Peyer's patch (tissue), 4 donors: ENCODE results near the gene REN. TPM values are rescaled to one million over a fixed set of nuclear protein-coding genes. Genes with fewer than 3 reads are reported as not detected.

Experiments
- DNase-seq, 3 donors: peaks; one replicate each; pipeline ENCODE4 v3.0.0-alpha.2; 2017 to 2019
- H3K27ac ChIP-seq, 4 donors: fragments of 200-600 bp; sonication (generic); one replicate each; pipeline ENCODE4 v1.5.1; 2016 to 2019
- H3K27me3 ChIP-seq, 2 donors: fragments of 200-600 bp; sonication (generic); one replicate each; pipeline ENCODE4 v1.5.1; 2019
- H3K36me3 ChIP-seq, 3 donors: fragments of 200-600 bp; sonication (generic); one replicate each; pipeline ENCODE4 v1.5.1; 2016 to 2019
- H3K4me1 ChIP-seq, 4 donors: fragments of 200-600 bp; sonication (generic); one replicate each; pipeline ENCODE4 v1.5.1; 2016 to 2019
- H3K4me3 ChIP-seq, 4 donors: fragments of 200-600 bp; sonication (generic); 1 replicate in 3 of 4; 2 replicates in 1 of 4; pipeline ENCODE4 v1.5.1; 2016 to 2019; ENCODE audit warnings: mild to moderate bottlenecking in 1 of 4
- H3K9me3 ChIP-seq, 4 donors: fragments of 200-600 bp; sonication (generic); one replicate each; pipeline ENCODE4 v1.5.1; 2016 to 2019; ENCODE audit warnings: mild to moderate bottlenecking in 1 of 4
- POLR2A ChIP-seq, 2 donors: fragments of 450-650 bp; IDR thresholded peaks; one replicate each; pipeline ENCODE4 v1.5.1; 2017; ENCODE audit warnings: antibody characterized with exemption in 2 of 2, mild to moderate bottlenecking in 2 of 2, moderate library complexity in 2 of 2
- total RNA-seq, 4 donors: library from RNA; depleted of rRNA; stranded (reverse); fragments of >200 nt; gene quantifications; one replicate each; pipeline ENCODE4 v1.1.0, GENCODE V29; 2016
- TF ChIP-seq, protein P1 (sequence below), 6 experiments: fragments of 450-650 bp in 4 of 6; fragments of 200-600 bp in 2 of 6; sonication (generic) in 1 of 6; IDR thresholded peaks; one replicate each; pipeline ENCODE4 v1.5.1; 2017 to 2019; ENCODE audit warnings: antibody characterized with exemption in 6 of 6, mild to moderate bottlenecking in 3 of 6, moderate library complexity in 1 of 6

REN gene
- total RNA-seq, 4 donors from 2014 or later, result not detected

DNA sequence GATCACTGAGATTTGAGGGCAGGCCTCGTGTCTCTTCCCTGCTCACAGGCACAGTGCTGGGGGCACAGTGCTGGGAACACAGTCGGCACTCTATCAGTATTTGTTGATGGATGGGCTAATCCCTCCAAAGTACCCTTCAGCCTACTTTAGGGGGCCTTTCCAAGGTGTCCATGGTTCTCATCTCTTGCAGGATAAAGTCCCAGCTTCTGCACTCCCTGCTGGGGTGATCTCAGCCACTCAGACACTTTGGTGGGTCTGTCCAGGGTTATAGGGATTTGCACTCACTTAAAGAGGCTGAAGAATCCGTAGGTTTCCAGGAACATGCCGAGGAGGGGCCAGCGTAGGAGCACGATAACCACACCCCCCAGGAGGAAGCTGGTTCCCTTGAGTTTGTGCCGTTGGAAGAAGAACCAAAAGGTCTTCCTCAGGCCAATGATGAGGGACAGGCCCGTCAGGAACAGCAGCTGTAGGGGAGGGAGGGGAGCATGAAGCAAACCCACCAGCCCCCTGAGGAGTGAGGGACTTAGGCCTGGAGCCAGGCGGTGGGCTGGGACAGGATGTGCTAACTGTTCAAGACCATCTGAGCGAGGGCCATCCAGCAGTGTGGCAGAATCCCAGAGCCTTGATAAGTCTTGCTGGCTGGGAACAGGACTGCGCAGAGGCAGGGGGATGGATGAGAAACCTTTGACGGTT lies 35.4 kb upstream of the REN start:
- H3K9me3 ChIP-seq, result no peaks in the 10 kb centered on the region
- H3K27me3 ChIP-seq, result no peaks in the 10 kb centered on the region
- no peak for DNase-seq
- no peak overlapping the region for H3K27ac ChIP-seq
- H3K4me1 ChIP-seq, result no peaks in the 10 kb centered on the region
- TF ChIP-seq, protein P1, sequence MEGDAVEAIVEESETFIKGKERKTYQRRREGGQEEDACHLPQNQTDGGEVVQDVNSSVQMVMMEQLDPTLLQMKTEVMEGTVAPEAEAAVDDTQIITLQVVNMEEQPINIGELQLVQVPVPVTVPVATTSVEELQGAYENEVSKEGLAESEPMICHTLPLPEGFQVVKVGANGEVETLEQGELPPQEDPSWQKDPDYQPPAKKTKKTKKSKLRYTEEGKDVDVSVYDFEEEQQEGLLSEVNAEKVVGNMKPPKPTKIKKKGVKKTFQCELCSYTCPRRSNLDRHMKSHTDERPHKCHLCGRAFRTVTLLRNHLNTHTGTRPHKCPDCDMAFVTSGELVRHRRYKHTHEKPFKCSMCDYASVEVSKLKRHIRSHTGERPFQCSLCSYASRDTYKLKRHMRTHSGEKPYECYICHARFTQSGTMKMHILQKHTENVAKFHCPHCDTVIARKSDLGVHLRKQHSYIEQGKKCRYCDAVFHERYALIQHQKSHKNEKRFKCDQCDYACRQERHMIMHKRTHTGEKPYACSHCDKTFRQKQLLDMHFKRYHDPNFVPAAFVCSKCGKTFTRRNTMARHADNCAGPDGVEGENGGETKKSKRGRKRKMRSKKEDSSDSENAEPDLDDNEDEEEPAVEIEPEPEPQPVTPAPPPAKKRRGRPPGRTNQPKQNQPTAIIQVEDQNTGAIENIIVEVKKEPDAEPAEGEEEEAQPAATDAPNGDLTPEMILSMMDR (IDR thresholded peaks at IDR 0.05), result no peak
- TF ChIP-seq POLR2A (IDR thresholded peaks at IDR 0.05), result no peak
- H3K4me3 ChIP-seq, result no peak overlapping the region
- no peaks in the 10 kb centered on the region for H3K36me3 ChIP-seq

DNA sequence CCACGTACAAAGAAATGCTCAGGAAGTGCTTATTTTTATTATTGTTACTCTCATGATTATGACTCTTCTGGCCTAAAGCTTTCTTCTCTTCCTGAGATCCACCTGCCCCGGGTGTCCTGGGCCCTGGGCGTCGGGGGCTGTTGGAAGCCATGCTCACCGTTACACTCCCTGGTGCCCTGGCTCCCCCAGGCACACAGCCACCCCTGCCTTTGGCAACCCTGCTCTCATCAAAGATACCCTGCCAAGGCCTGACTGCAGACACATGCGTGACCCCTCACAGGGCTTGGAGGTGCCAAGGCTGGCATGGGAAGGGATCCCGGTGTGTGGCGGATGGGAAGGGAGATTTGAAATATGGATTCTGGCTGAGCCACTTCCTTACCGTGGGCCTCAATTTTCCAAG lies 33.4 kb upstream of the REN start:
- Histone ChIP-seq H3K4me3 (no peak overlapping the region), H3K4me1 (no peaks in the 10 kb centered on the region), H3K27ac (no peak overlapping the region), H3K27me3 (no peaks in the 10 kb centered on the region), H3K9me3 (no peaks in the 10 kb centered on the region), H3K36me3 (no peaks in the 10 kb centered on the region)
- DNase-seq, result no peak
- TF ChIP-seq, protein P1 (IDR thresholded peaks at IDR 0.05), result no peak
- TF ChIP-seq POLR2A (IDR thresholded peaks at IDR 0.05), result no peak

DNA sequence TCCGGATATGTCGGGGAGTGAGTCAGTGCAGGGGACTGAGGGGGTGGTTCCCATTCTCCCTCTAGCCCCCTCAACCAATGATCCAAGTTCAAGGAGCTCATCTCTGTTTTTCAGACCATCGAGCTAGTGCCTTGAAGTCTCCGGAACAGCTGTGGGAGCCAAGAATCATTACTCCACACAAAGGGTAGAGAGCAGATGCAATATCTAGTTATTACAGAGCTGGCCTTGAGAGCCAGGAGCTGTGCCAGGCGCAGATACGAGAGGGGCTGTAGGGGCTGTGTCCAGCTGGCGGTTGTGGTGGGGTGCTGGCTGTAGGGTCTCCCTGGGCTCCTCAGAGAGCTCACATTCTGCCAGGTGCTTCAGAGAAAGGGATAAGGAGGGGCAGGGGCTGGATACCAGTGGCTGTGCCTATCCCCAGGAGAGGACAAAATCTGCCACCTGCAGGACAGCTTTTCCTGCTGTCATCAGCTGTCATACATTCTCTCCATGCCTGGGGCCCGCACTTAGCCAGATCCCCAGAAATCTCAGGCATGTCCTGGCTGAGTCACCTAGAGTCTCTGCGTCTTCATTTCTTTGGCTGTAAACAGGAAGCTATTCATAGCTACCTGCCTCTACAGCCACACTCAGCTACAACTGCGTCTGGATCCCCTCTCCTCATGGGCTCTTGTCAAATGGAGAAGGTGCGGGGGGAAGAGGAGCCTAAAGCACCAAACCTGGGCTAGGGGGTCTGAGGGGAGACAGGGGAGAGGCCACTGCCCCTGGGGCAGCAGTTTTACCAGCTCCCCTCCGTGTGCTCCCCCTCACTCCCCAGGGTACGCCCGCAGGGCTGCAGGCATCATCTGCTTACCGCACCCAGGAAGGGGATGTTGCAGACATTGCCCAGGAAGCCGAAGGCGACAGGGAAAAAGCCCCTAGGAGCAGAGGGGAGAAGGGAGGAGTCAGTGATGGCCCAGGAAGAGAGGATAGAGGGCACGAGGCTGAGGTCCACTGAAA lies 32.5 kb upstream of the REN start:
- Histone ChIP-seq H3K4me1 (no peaks in the 10 kb centered on the region), H3K4me3 (no peak overlapping the region), H3K27me3 (no peaks in the 10 kb centered on the region), H3K27ac (no peak overlapping the region), H3K36me3 (no peaks in the 10 kb centered on the region), H3K9me3 (no peaks in the 10 kb centered on the region)
- TF ChIP-seq, protein P1 (IDR thresholded peaks at IDR 0.05), result peak in 2 of 6 experiments; percentile 6 to 27
- no peak for TF ChIP-seq POLR2A (IDR thresholded peaks at IDR 0.05)
- DNase-seq, result no peak

DNA sequence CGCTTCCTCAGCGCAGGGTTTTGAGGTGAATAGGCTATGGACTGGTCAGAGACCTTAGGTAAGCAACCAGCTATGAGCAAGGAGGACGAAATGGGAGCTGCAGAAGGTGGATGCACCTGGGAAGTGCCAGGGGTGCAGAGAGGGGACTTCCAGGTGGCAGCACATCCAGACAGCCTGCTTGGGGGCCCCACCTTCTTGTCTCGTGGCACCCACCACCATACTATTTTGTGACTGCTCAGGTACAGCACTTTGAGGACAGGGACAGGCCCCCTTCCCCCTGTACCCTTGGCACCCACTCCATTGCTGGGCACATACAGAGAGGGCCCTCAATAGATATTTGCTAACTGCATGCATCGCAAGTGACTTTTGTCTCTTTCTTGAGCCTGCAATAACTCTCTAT lies 30.9 kb upstream of the REN start:
- TF ChIP-seq, protein P1 (IDR thresholded peaks at IDR 0.05), result no peak
- H3K4me3 ChIP-seq, result no peak overlapping the region
- DNase-seq, result no peak
- no peaks in the 10 kb centered on the region for H3K9me3 ChIP-seq
- no peaks in the 10 kb centered on the region for H3K27me3 ChIP-seq
- H3K27ac ChIP-seq, result no peak overlapping the region
- no peaks in the 10 kb centered on the region for H3K4me1 ChIP-seq
- no peaks in the 10 kb centered on the region for H3K36me3 ChIP-seq

DNA sequence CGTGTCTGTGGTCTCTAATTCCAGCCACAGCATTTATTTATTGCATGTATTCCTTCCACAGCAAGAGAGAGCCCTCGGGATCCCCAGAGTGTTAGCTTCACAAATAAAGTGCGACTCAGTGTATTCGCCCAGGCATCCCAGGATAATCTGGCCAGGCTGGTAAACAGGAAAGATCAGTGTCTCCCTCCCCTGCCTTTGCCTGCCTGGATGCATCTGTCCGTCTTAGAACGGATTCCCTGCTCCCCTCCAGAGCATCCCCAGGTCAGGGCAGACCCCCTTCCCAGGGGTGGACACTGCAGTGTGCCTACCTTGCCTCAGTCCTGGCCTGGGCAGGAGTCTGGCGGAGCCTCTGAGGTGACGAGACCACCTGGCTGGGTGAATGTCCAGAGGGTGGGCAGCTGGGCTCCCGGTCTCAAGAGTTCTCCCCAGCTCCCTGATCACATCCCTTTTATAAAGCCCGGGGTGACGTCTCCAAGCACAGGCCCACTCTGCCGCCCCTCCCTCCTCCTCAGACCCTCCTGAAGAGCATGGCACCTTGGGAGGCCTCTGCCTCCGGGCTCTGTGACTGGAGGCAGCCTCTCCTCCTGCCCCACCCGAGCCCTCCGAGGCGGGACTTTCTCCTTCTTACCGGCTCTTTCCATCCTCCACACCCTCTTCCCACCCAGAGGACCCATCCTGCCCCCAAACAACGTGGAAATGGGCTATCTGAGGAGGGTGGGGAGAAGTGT lies 30.1 kb upstream of the REN start, which contains the start of gene KISS1:
Gene KISS1, minus strand, starts transcription at position 424 of the 728 bp plus-strand sequence. CDS start 3,615 bp downstream, outside the sequence.
- TF ChIP-seq, protein P1 (IDR thresholded peaks at IDR 0.05), result no peak
- TF ChIP-seq POLR2A (IDR thresholded peaks at IDR 0.05), result no peak
- Histone ChIP-seq H3K4me3 (no peak within 1 kb of the TSS), H3K27ac (no peak within 1 kb of the TSS), H3K27me3 (no peaks in the 10 kb centered on the region), H3K9me3 (no peaks in the 10 kb centered on the region), H3K36me3 (no peaks in the 10 kb centered on the region), H3K4me1 (no peaks in the 10 kb centered on the region)
- no peak for DNase-seq
